Keratinocyte (primary cell): ENCODE results near the gene TCP1. TPM values are rescaled to one million over a fixed set of nuclear protein-coding genes. Genes with fewer than 3 reads are reported as not detected.

Experiments used
- DNase-seq: peaks from one replicate; pipeline ENCODE4 v3.0.0-alpha.2; 2011; ENCODE audit warnings: low read depth, missing footprints, low spot score
- FAIRE-seq: peaks from 2 replicates; lab custom pipeline; 2011; peaks lifted over from hg19 to GRCh38; lab: Jason Lieb, UNC
- H2AFZ ChIP-seq: 2 replicates; pipeline ENCODE4 v1.6.0; 2012; ENCODE audit warnings: low read length, control low read depth, inconsistent platforms; ENCODE audit not compliant: control insufficient read depth
- H3K27ac ChIP-seq: 2 replicates; pipeline ENCODE4 v1.5.1; 2011; ENCODE audit warnings: low read length; ENCODE audit not compliant: control insufficient read depth, insufficient read depth
- H3K27me3 ChIP-seq: 3 replicates; pipeline ENCODE4 v1.6.0; 2011; ENCODE audit warnings: low read length; ENCODE audit not compliant: control insufficient read depth, insufficient read depth; ENCODE audit errors: extremely low read depth
- H3K36me3 ChIP-seq, 2 experiments: 2 replicates in 1 of 2; 3 replicates in 1 of 2; pipeline ENCODE4 v1.5.1; 2011; ENCODE audit warnings: low read length in 2 of 2, mild to moderate bottlenecking in 1 of 2; ENCODE audit not compliant: control insufficient read depth in 2 of 2, insufficient read depth in 2 of 2; ENCODE audit errors: extremely low read depth in 1 of 2
- H3K4me1 ChIP-seq: 3 replicates; pipeline ENCODE4 v1.5.1; 2011; ENCODE audit warnings: low read length; ENCODE audit not compliant: control insufficient read depth, insufficient read depth; ENCODE audit errors: extremely low read depth
- H3K4me2 ChIP-seq: 3 replicates; pipeline ENCODE4 v1.6.0; 2011; ENCODE audit warnings: low read depth, low read length; ENCODE audit not compliant: control insufficient read depth, insufficient read depth; ENCODE audit errors: extremely low read depth
- H3K4me3 ChIP-seq, 3 experiments: fragments of 200-600 bp in 1 of 3; sonication (generic) in 1 of 3; 2 replicates in 2 of 3; 3 replicates in 1 of 3; pipeline ENCODE4 v1.5.1; 2011 to 2016; ENCODE audit warnings: low read length in 3 of 3, mild to moderate bottlenecking in 3 of 3, control low read depth in 2 of 3, inconsistent platforms in 1 of 3, low read depth in 1 of 3, mixed read lengths in 1 of 3, mixed run types in 1 of 3, moderate library complexity in 1 of 3; ENCODE audit not compliant: control insufficient read depth in 2 of 3, insufficient read depth in 2 of 3; ENCODE audit errors: extremely low read depth in 1 of 3
- H3K79me2 ChIP-seq: 2 replicates; pipeline ENCODE4 v1.6.0; 2012; ENCODE audit warnings: low read length; ENCODE audit not compliant: control insufficient read depth, insufficient read depth
- H3K9ac ChIP-seq: 3 replicates; pipeline ENCODE4 v1.6.0; 2011; ENCODE audit warnings: low read length; ENCODE audit not compliant: control insufficient read depth, insufficient read depth; ENCODE audit errors: extremely low read depth
- H3K9me1 ChIP-seq: 3 replicates; pipeline ENCODE4 v1.6.0; 2011; ENCODE audit warnings: low read length; ENCODE audit not compliant: control insufficient read depth, insufficient read depth; ENCODE audit errors: extremely low read depth
- H3K9me3 ChIP-seq: 2 replicates; pipeline ENCODE4 v1.5.1; 2012; ENCODE audit warnings: low read depth, low read length; ENCODE audit not compliant: control insufficient read depth
- H4K20me1 ChIP-seq: 3 replicates; pipeline ENCODE4 v1.6.0; 2011; ENCODE audit warnings: low read length; ENCODE audit not compliant: control insufficient read depth, insufficient read depth; ENCODE audit errors: extremely low read depth
- EZH2 ChIP-seq: IDR thresholded peaks from one replicate; pipeline ENCODE4 v1.6.1; 2012; ENCODE audit warnings: inconsistent platforms, mild to moderate bottlenecking, low read length, moderate library complexity
- dilution Hi-C: fragments of 300-500 bp; cut with MboI; formaldehyde crosslinking; loops from one replicate; pipeline ENCODE4 v1.7.0; 2020; ENCODE audit warnings: low sequenced_read_pairs; ENCODE audit not compliant: extremely low pct_ligation_motif_present
- polyA plus RNA-seq, 5 experiments: library from polyadenylated mRNA; depleted of rRNA in 3 of 5; stranded (reverse) in 3 of 5; stranded (forward) in 1 of 5; unstranded in 1 of 5; fragments of >200 nt; gene quantifications; 1 replicate in 1 of 5; 2 replicates in 3 of 5; 3 replicates in 1 of 5; pipeline versions ENCODE4 v1.2.1 to v1.2.3, GENCODE V29; 2011 to 2012; ENCODE audit warnings: missing spikeins in 2 of 5, low read depth in 1 of 5, low replicate concordance in 1 of 5
- TF ChIP-seq, protein P1 (sequence below), 3 experiments: IDR thresholded peaks in 1 of 3; conservative IDR thresholded peaks in 1 of 3; optimal IDR thresholded peaks in 1 of 3; 2 replicates in 2 of 3; 3 replicates in 1 of 3; pipeline versions ENCODE3 to v1.5.1; 2011; ENCODE audit warnings: low read length in 3 of 3, mild to moderate bottlenecking in 3 of 3, moderate library complexity in 2 of 3, control low read depth in 1 of 3, inconsistent platforms in 1 of 3; ENCODE audit not compliant: insufficient read depth in 2 of 3; ENCODE audit errors: extremely low read depth in 1 of 3

TCP1 gene
- polyA plus RNA-seq, 1 donor (not counting 4 experiments of a cell fraction or from before 2014, with no cell fraction given) = 174 TPM

DNA sequence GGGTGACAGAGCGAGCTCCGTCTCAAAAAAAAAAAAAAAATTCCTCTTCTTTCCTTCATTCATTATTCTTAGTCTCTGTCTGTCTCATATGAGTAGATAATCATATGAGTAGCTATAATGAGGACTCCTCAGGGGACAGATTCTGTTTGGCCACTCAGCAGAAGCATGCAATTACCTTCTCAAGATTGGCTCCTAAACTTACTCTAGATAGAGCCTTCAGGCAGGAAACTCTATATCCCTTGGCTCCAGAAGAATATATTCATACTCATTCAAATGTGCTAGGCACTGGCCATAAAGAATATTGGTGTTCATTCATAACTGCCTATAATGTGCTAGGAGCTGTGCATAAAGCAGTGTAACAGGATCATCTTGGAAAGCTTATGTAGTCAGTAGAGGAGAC lies 29.8 kb downstream of the TCP1 start:
- Histone ChIP-seq H3K27me3 (no peaks in the 10 kb centered on the region), H3K4me2 (no peak overlapping the region), H3K9ac (no peak overlapping the region), H3K9me3 (no peaks in the 10 kb centered on the region), H4K20me1 (no peaks in the 10 kb centered on the region), H3K79me2 (peaks cover 23% of the 10 kb centered on the region), H3K4me1 (peaks cover 33% of the 10 kb centered on the region), H3K27ac (no peak overlapping the region), H2AFZ (no peak overlapping the region), H3K9me1 (peaks cover 2% of the 10 kb centered on the region), H3K4me3 (no peak overlapping the region), H3K36me3 (peaks cover 10 to 26% of the 10 kb centered on the region in 2 experiments)
- TF ChIP-seq, protein P1, sequence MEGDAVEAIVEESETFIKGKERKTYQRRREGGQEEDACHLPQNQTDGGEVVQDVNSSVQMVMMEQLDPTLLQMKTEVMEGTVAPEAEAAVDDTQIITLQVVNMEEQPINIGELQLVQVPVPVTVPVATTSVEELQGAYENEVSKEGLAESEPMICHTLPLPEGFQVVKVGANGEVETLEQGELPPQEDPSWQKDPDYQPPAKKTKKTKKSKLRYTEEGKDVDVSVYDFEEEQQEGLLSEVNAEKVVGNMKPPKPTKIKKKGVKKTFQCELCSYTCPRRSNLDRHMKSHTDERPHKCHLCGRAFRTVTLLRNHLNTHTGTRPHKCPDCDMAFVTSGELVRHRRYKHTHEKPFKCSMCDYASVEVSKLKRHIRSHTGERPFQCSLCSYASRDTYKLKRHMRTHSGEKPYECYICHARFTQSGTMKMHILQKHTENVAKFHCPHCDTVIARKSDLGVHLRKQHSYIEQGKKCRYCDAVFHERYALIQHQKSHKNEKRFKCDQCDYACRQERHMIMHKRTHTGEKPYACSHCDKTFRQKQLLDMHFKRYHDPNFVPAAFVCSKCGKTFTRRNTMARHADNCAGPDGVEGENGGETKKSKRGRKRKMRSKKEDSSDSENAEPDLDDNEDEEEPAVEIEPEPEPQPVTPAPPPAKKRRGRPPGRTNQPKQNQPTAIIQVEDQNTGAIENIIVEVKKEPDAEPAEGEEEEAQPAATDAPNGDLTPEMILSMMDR (optimal IDR thresholded peaks at IDR 0.05 in 1 of 3, IDR thresholded peaks at IDR 0.05 in 1 of 3, conservative IDR thresholded peaks at IDR 0.05 in 1 of 3; ENCODE audit: extremely low read depth in 1 of 3, insufficient read depth in 2 of 3, low read length in 3 of 3) = no peak
- no peak for TF ChIP-seq EZH2
- FAIRE-seq (no peak), DNase-seq (no peak)
- dilution Hi-C loops = no loop called here

DNA sequence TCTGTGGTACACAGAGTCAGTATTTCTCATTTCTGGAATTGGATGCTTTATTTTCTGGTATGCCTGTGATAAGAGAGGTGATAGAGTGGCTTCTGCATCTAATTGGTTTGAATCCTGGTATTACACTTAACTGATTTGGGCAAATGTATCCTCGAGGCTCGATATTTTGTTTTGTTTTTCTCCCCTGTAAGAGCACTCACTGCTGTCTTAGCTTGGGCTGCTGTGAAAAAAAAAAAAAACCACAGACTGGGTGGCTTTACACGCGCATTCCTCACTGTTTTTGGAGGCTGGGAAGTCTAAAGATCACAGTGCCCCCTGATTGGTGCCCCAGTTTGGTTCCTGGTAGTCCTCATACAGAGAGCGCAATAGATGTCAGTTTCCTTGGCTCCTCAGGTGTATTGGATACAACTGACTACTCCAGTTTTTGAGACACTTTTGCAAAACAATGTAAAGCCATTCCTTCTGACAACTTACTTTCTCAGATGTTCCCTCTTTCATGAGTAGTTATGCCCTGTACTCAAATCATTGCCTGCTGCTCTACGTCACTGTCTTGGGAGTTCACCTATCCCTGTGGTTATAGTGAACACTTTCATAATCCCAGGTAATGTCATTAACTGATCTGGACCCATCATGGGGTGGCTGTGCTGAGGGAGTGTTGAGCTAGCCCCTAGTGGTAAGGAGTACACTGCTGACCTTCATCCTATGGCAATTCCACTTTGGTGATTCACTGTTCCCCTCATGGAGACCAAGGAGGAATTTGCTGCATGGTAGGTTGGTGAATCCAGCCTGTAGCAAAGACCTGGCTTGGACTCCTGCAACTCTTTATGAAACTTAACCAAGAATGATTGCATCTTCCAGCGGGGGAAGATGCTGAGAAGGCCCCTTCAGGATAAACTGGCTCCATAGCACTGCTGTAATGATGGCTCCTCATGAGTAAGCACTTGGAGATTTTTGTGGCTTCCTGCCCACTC lies 31.1 kb downstream of the TCP1 start:
- Histone ChIP-seq H3K79me2 (peaks cover 15% of the 10 kb centered on the region), H3K27me3 (no peaks in the 10 kb centered on the region), H3K4me3 (no peak overlapping the region), H3K36me3 (peaks cover 13 to 31% of the 10 kb centered on the region in 2 experiments), H3K4me2 (peak overlapping the region; percentile 9), H3K9me1 (peaks cover 2% of the 10 kb centered on the region), H3K27ac (peak overlapping the region; percentile 2), H3K9me3 (no peaks in the 10 kb centered on the region), H3K4me1 (peaks cover 29% of the 10 kb centered on the region), H3K9ac (no peak overlapping the region), H2AFZ (no peak overlapping the region), H4K20me1 (no peaks in the 10 kb centered on the region)
- FAIRE-seq (peak; percentile 87), DNase-seq (peak; percentile 30)
- TF ChIP-seq, protein P1 (optimal IDR thresholded peaks at IDR 0.05 in 1 of 3, IDR thresholded peaks at IDR 0.05 in 1 of 3, conservative IDR thresholded peaks at IDR 0.05 in 1 of 3; ENCODE audit: extremely low read depth in 1 of 3, insufficient read depth in 2 of 3, low read length in 3 of 3) = peak in 2 of 3 experiments; percentile 31 to 35
- no peak for TF ChIP-seq EZH2
- dilution Hi-C loops = no loop called here
